ENCODE measurements around the gene CPEB2.

The CPEB2 gene

DNA sequence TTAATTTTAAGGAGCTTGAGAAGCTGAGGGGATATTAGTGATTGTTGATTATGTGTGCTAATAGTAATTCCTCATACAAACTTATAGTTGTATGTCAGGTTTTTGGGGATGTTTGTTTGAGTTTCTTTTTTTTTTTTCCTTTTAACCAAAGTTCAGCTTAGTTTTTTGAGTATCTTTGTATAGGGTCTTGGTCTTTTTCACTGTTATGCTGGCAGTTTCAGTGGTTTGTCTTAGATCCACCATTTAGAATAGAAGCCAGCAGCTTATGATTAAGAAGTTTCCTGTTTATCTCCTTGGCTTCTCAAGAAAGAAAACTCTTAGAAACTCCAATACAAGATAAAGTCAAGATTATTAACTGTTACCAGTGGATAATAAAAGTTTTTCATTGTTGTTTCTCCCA is 16.1 kb downstream of the CPEB2 start:
- DNase-seq (ENCODE audit: low read depth), result peak; percentile 27
- no peak overlapping the region for H3K4me3 ChIP-seq (ENCODE audit: low read depth, low read length)
- no peak for TF ChIP-seq CTCF (IDR thresholded peaks at IDR 0.05; ENCODE audit: insufficient read depth, low read depth, low read length, missing control alignments)

GRCh38 chr4:15020502-15021286 is 18.4 kb downstream of the CPEB2 start:
- TF ChIP-seq CTCF (IDR thresholded peaks at IDR 0.05; ENCODE audit: insufficient read depth, low read depth, low read length, missing control alignments), result no peak
- DNase-seq (ENCODE audit: low read depth), result no peak
- H3K4me3 ChIP-seq (ENCODE audit: low read depth, low read length), result no peak overlapping the region

DNA sequence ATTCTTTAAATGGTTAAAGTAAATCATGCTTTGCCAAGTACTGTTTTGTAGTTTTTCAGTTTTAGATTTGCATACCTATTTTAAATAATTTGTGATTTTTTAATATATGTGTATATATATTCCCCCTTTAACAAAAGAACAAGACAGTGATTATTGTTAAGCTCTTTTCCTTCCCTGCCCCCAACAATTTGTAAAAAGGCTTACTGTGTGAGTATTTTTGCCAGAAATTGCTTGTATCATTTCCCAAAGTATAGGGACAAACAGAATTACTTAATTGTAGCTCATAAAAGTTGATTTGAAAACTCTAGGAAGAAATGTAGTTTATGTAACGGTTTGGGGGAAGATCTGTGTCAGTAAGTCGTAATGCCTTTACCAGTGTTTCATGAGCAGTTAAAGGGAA is 19.0 kb downstream of the CPEB2 start:
- H3K4me3 ChIP-seq (ENCODE audit: low read depth, low read length), result no peak overlapping the region
- TF ChIP-seq CTCF (IDR thresholded peaks at IDR 0.05; ENCODE audit: insufficient read depth, low read depth, low read length, missing control alignments), result no peak
- no peak for DNase-seq (ENCODE audit: low read depth)

GRCh38 chr4:15021946-15022345 is 19.7 kb downstream of the CPEB2 start:
- no peak overlapping the region for H3K4me3 ChIP-seq (ENCODE audit: low read depth, low read length)
- no peak for TF ChIP-seq CTCF (IDR thresholded peaks at IDR 0.05; ENCODE audit: insufficient read depth, low read depth, low read length, missing control alignments)
- DNase-seq (ENCODE audit: low read depth), result no peak

- no peak for TF ChIP-seq CTCF (IDR thresholded peaks at IDR 0.05; ENCODE audit: insufficient read depth, low read depth, low read length, missing control alignments)
- H3K4me3 ChIP-seq (ENCODE audit: low read depth, low read length), result no peak overlapping the region
- no peak for DNase-seq (ENCODE audit: low read depth)
Observed at GRCh38 chr4:15024386-15024785, 22.1 kb downstream of the CPEB2 start.

GRCh38 chr4:15025693-15026092 is 23.4 kb downstream of the CPEB2 start:
- H3K4me3 ChIP-seq (ENCODE audit: low read depth, low read length), result no peak overlapping the region
- no peak for DNase-seq (ENCODE audit: low read depth)
- no peak for TF ChIP-seq CTCF (IDR thresholded peaks at IDR 0.05; ENCODE audit: insufficient read depth, low read depth, low read length, missing control alignments)

- no peak for DNase-seq (ENCODE audit: low read depth)
- H3K4me3 ChIP-seq (ENCODE audit: low read depth, low read length), result no peak overlapping the region
- TF ChIP-seq CTCF (IDR thresholded peaks at IDR 0.05; ENCODE audit: insufficient read depth, low read depth, low read length, missing control alignments), result no peak
Observed at GRCh38 chr4:15027921-15028435, 25.7 kb downstream of the CPEB2 start.

Data from GM12865 (cell line).